Common myeloid progenitor, CD34-positive (primary cell): ENCODE results near the gene TNFAIP1.

ENCODE experiments used
- CTCF ChIA-PET: fragments of 350-600 bp; sonication (Branson Sonifier 250); formaldehyde crosslinking; loops from one replicate; lab custom pipeline; 2021; ENCODE audit warnings: antibody characterized with exemption; lab: Charles Lee
- POLR2A ChIA-PET: fragments of 350-600 bp; sonication (Branson Sonifier 250); formaldehyde crosslinking; loops from one replicate; lab custom pipeline; 2021; ENCODE audit warnings: antibody characterized with exemption; lab: Charles Lee
- DNase-seq, 3 donors: peaks; one replicate each; pipeline versions ENCODE4 v3.0.0 to v3.0.0-alpha.2; 2013
- H3K27ac ChIP-seq, 2 experiments: 1 replicate in 1 of 2; 2 replicates in 1 of 2; pipeline ENCODE4 v1.7.0; 2013; ENCODE audit warnings: inconsistent platforms in 2 of 2, low read length in 2 of 2, mild to moderate bottlenecking in 2 of 2, low read depth in 1 of 2, moderate library complexity in 1 of 2; ENCODE audit not compliant: severe bottlenecking in 2 of 2, insufficient read depth in 1 of 2, poor library complexity in 1 of 2
- H3K27me3 ChIP-seq, 5 experiments: replicated peaks in 2 of 5; 1 replicate in 3 of 5; 2 replicates in 2 of 5; pipeline versions ENCODE4 v1.6.1 to v1.7.0; 2013; ENCODE audit warnings: low read length in 4 of 5, mild to moderate bottlenecking in 2 of 5, moderate library complexity in 2 of 5, inconsistent platforms in 1 of 5; ENCODE audit not compliant: insufficient read depth in 5 of 5, control insufficient read depth in 4 of 5
- H3K36me3 ChIP-seq, 4 experiments: 1 replicate in 2 of 4; 2 replicates in 2 of 4; pipeline versions ENCODE4 v1.6.1 to v1.7.0; 2013; ENCODE audit warnings: low read length in 3 of 4, control low read depth in 1 of 4, mild to moderate bottlenecking in 1 of 4; ENCODE audit not compliant: control insufficient read depth in 4 of 4, insufficient read depth in 4 of 4
- H3K4me1 ChIP-seq, 4 experiments: 1 replicate in 3 of 4; 2 replicates in 1 of 4; pipeline versions ENCODE4 v1.6.1 to v1.7.1; 2013; ENCODE audit warnings: low read length in 3 of 4, mild to moderate bottlenecking in 3 of 4, control low read depth in 1 of 4, inconsistent platforms in 1 of 4, moderate library complexity in 1 of 4; ENCODE audit not compliant: control insufficient read depth in 4 of 4, insufficient read depth in 4 of 4; ENCODE audit errors: control extremely low read depth in 1 of 4
- H3K4me3 ChIP-seq, 7 experiments: 1 replicate in 4 of 7; 2 replicates in 3 of 7; pipeline versions ENCODE4 v1.5.1 to v1.7.0; 2013; ENCODE audit warnings: mild to moderate bottlenecking in 7 of 7, low read length in 6 of 7, moderate library complexity in 6 of 7, inconsistent platforms in 2 of 7, low read depth in 2 of 7, control low read depth in 1 of 7; ENCODE audit not compliant: insufficient read depth in 4 of 7, control insufficient read depth in 1 of 7; ENCODE audit errors: extremely low read depth in 1 of 7
- H3K9me3 ChIP-seq, 5 experiments: 1 replicate in 4 of 5; 2 replicates in 1 of 5; pipeline versions ENCODE4 v1.6.1 to v1.7.1; 2013; ENCODE audit warnings: low read length in 4 of 5, mild to moderate bottlenecking in 2 of 5, inconsistent platforms in 1 of 5, low read depth in 1 of 5, moderate library complexity in 1 of 5; ENCODE audit not compliant: control insufficient read depth in 4 of 5, insufficient read depth in 2 of 5; ENCODE audit errors: control extremely low read depth in 1 of 5
- WGBS: methylation state at CpG from one replicate; pipeline ENCODE4 v1.1.5; 2013; ENCODE audit not compliant: insufficient coverage; 5-methylcytosine and 5-hydroxymethylcytosine counted together

TNFAIP1 gene

DNA sequence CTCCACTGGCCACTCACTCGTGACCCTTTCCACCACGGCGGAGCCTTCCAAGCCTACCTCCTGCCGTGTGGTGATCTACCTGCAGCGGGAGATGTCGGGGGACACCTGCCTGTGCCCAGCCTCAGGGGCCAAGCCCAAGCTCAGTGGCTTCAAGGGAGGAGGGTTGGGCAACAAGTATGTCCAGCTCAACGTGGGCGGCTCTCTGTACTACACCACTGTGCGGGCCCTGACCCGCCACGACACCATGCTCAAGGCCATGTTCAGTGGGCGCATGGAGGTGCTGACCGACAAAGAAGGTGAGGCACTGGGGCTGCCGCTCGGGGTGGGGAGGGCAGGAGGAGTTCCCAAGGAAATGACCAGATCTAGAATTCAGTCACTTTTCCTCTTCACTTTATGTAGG, 3.9 kb downstream of the TNFAIP1 start:
- no peaks in the 10 kb centered on the region for H3K9me3 ChIP-seq
- H3K27me3 ChIP-seq = no peaks in the 10 kb centered on the region
- no peak overlapping the region for H3K27ac ChIP-seq
- H3K36me3 ChIP-seq = peaks cover 10 to 49% (median 29%) of the 10 kb centered on the region in 4 experiments
- peaks cover 3 to 19% (median 15%) of the 10 kb centered on the region in 4 experiments for H3K4me1 ChIP-seq
- H3K4me3 ChIP-seq = no peak overlapping the region
- ChIA-PET CTCF (no interaction called here), POLR2A (no interaction called here)
- DNase-seq = no peak
- over 99% methylated on average over 12 of the region's 15 CpGs for WGBS

DNA sequence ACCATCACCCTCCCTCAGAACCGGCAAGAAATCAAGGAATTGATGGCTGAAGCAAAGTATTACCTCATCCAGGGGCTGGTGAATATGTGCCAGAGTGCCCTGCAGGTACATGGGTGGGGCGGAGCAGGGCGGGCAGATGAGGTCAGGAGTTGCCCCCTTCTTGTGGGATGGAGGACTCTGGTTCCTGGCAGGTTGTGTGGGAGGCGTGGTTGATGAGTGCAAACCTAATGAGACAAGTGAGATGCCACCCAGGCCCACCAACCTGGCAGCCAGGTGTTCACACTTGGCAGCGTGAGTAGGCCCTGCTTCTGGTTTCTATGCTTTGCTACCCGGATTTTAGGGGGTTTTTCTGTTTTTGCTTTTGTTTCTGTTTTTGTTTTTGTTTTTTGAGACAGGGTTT, 4.8 kb downstream of the TNFAIP1 start:
- H3K4me3 ChIP-seq = no peak overlapping the region
- 95% methylated on average over 4 of the region's 6 CpGs for WGBS
- peaks cover 10 to 58% (median 35%) of the 10 kb centered on the region in 4 experiments for H3K36me3 ChIP-seq
- no peak overlapping the region for H3K27ac ChIP-seq
- H3K27me3 ChIP-seq = no peaks in the 10 kb centered on the region
- no peaks in the 10 kb centered on the region for H3K9me3 ChIP-seq
- H3K4me1 ChIP-seq = peaks cover 0 to 14% (median 8%) of the 10 kb centered on the region in 4 experiments
- DNase-seq = no peak
- ChIA-PET POLR2A (no interaction called here), CTCF (interaction anchor here (1.5 kb wide), 1 partner anchor 10 kb away, joined by 3 read pairs; no protein-coding TSS in a partner anchor)

DNA sequence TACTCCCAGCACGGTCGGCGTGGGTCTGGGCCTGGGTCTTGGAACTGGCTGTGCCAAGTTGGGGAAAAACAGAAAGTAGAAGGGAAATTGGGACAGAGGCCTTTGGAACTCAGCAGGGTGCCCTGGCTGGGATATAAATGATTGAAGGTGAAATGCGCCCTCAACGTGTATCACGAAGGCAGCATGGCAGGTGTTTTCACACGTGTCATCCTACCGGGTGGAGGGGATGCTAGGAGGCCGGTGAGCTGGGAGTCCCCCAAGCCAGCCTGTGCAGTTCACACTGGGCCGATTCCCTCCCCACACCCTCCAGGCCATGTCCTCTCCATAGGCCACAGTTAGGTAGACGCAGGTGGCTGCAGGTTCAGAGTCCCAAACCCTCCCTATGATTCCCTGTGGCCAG, 6.0 kb downstream of the TNFAIP1 start:
- CTCF ChIA-PET = interaction anchor here (1.5 kb wide), 1 partner anchor 8 kb away, joined by 3 read pairs; no protein-coding TSS in a partner anchor
- POLR2A ChIA-PET = no interaction called here
- Histone ChIP-seq H3K4me3 (no peak overlapping the region), H3K36me3 (peaks cover 12 to 69% (median 45%) of the 10 kb centered on the region in 4 experiments), H3K4me1 (peaks cover 0 to 7% (median 2%) of the 10 kb centered on the region in 4 experiments), H3K27me3 (no peaks in the 10 kb centered on the region), H3K9me3 (no peaks in the 10 kb centered on the region), H3K27ac (no peak overlapping the region)
- no peak for DNase-seq
- WGBS = 99% methylated on average over 11 of the region's 11 CpGs

DNA sequence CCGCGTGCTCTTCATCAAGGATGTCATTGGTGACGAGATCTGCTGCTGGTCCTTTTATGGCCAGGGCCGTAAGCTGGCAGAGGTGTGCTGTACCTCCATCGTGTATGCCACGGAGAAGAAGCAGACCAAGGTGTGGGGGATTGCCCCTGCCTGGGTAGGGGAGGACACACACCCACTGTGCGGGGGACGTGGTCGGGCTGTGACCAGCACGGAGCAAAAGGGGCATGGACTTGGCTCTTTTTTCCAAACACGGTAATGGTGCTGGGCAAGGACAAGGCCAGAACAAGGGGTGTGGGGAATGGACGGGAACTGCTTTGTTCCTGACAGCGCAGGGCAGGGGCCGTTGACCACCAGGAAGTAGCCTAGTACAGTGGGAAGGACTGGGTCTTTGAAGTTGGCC, 6.8 kb downstream of the TNFAIP1 start:
- WGBS = 97% methylated on average over 13 of the region's 14 CpGs
- ChIA-PET POLR2A (no interaction called here), CTCF (interaction anchor here (0.7 kb wide), 1 partner anchor 73 kb away, joined by 3 read pairs; no protein-coding TSS in a partner anchor)
- H3K4me1 ChIP-seq = peaks cover 0 to under 1% (median 0%) of the 10 kb centered on the region in 4 experiments
- DNase-seq = no peak
- no peak overlapping the region for H3K27ac ChIP-seq
- no peaks in the 10 kb centered on the region for H3K9me3 ChIP-seq
- no peak overlapping the region for H3K4me3 ChIP-seq
- H3K27me3 ChIP-seq = no peaks in the 10 kb centered on the region
- peaks cover 12 to 77% (median 52%) of the 10 kb centered on the region in 4 experiments for H3K36me3 ChIP-seq

DNA sequence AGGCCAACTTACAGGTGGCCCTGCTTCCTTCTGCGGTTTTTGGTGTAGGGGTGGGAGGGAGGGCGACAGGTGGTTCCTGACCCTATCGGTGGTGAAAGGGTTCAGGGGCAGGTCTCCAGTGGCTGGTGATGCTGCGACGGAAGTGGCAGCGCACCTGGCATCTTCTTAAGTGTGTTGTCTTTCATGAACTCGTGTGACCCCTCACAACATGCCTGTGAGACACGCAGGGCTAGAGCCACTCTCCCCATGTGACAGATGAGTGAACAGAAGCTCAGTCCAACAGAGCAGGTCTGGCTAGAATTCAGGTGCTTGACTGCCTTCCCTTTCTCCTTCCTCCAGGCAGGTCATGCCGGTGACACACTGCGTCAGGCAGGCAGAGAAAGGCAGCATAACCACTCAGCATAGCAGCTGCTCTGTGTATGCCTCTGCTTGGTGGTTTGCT, 8.0 kb downstream of the TNFAIP1 start:
- 95% methylated on average over 8 of the region's 10 CpGs for WGBS
- H3K27me3 ChIP-seq = no peaks in the 10 kb centered on the region
- H3K4me1 ChIP-seq = no peaks in the 10 kb centered on the region
- ChIA-PET POLR2A (no interaction called here), CTCF (interaction anchor here (0.6 kb wide), 2 partner anchors 15 to 512 kb away, joined by 3 to 4 read pairs; no protein-coding TSS in a partner anchor)
- peak in 1 of 3 donors; percentile 8 for DNase-seq
- no peak overlapping the region for H3K27ac ChIP-seq
- peaks cover 12 to 88% (median 62%) of the 10 kb centered on the region in 4 experiments for H3K36me3 ChIP-seq
- H3K9me3 ChIP-seq = no peaks in the 10 kb centered on the region
- no peak overlapping the region for H3K4me3 ChIP-seq

DNA sequence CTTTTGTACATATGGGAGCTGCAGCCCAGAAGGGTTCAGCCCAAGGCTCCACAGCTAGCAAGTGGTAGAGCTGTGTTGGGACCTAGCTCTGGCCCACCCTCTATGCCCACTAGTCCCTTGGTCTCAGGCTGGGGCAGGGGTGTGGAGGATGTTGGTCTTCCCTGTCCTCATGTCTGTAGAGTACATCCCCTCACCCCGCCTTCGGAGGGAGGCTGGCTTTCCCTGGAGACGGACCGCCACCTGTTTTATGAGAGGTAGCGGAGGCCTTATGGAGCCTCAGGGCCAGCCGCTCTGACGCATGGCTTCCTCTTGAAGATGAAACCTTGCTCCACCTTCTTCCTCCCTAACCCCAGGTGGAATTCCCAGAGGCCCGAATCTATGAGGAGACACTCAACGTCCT, 8.4 kb downstream of the TNFAIP1 start:
- ChIA-PET POLR2A (interaction anchor here (1.0 kb wide), 1 partner anchor 17 kb away, joined by 3 read pairs; no protein-coding TSS in a partner anchor), CTCF (no interaction called here)
- peaks cover 12 to 93% (median 64%) of the 10 kb centered on the region in 4 experiments for H3K36me3 ChIP-seq
- H3K9me3 ChIP-seq = no peaks in the 10 kb centered on the region
- WGBS = 93% methylated on average over 9 of the region's 9 CpGs
- no peak overlapping the region for H3K27ac ChIP-seq
- H3K4me3 ChIP-seq = no peak overlapping the region
- no peaks in the 10 kb centered on the region for H3K27me3 ChIP-seq
- H3K4me1 ChIP-seq = no peaks in the 10 kb centered on the region
- no peak for DNase-seq

DNA sequence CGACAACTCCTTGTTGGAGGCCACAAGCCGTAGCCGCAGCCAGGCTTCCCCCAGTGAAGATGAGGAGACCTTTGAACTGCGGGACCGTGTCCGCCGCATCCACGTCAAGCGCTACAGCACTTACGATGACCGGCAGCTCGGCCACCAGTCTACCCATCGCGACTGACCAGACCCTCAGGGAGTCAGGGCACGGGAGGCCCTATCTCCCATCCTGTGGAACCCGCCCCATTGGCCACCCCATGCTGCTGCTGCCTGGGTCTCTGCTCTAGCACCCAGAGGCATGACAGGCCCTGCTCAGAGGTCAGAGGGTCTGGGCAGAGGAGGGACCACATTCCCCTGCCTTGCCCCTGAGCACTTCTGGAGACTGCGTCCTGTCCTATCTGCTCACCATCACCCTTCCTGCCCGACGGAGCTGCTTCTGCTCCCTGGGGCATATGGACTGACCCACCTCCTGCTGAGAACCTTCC, 8.9 kb downstream of the TNFAIP1 start:
- Histone ChIP-seq H3K27ac (no peak overlapping the region), H3K27me3 (no peaks in the 10 kb centered on the region), H3K9me3 (no peaks in the 10 kb centered on the region), H3K4me3 (no peak overlapping the region), H3K36me3 (peaks cover 12 to 97% (median 64%) of the 10 kb centered on the region in 4 experiments), H3K4me1 (no peaks in the 10 kb centered on the region)
- ChIA-PET POLR2A (interaction anchor here (1.0 kb wide), 1 partner anchor 17 kb away, joined by 3 read pairs; no protein-coding TSS in a partner anchor), CTCF (no interaction called here)
- no peak for DNase-seq
- WGBS = 97% methylated on average over 19 of the region's 19 CpGs
